Activated CD8-positive, alpha-beta memory T cell treated with anti-CD3 and anti-CD28 coated beads for 36 hours (primary cell): ENCODE results near the gene ZNF500. TPM values are rescaled to one million over a fixed set of nuclear protein-coding genes. Genes with fewer than 3 reads are reported as not detected.

ENCODE experiments used
- CTCF ChIA-PET: fragments of 350-600 bp; sonication (Branson Sonifier 250); formaldehyde crosslinking; loops from one replicate; lab custom pipeline; 2021; ENCODE audit warnings: antibody characterized with exemption; lab: Charles Lee
- POLR2A ChIA-PET: fragments of 350-600 bp; sonication (Branson Sonifier 250); formaldehyde crosslinking; loops from one replicate; lab custom pipeline; 2021; ENCODE audit warnings: antibody characterized with exemption; lab: Charles Lee
- total RNA-seq, 2 experiments: library from RNA; stranded (reverse); gene quantifications; one replicate each; pipeline ENCODE4 v1.2.3, GENCODE V29; 2021

Gene ZNF500
- total RNA-seq, 2 experiments from 2014 or later: 10.0 to 12.0 TPM

DNA sequence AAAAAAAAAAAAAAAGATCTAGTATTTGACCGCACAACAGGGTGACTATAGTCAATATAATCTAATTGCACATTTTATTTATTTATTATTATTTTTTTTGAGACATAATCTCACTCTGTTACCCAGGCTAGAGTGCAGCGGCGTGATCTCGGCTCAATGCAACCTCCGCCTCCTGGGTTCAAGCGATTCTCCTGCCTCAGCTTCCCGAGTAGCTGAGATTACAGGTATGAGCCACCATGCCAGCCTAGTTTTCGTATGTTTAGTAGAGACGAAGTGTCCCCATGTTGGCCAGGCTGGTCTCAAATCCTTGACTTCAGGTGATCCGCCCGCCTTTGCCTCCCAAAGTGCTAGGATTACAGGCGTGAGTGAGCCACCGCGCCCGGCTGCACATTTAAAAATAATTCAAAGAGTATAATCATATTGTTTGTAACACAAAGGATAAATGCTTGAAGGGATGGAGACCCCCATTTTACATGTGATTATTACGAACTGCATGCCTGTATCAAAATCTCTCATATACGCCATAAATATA is 33.7 kb downstream of the ZNF500 start:
- ChIA-PET POLR2A (interaction anchor here (1.6 to 2.3 kb wide), 3 partner anchors 40 to 382 kb away, joined by 5 to 8 read pairs (median 6); partner anchors contain the start of genes NUDT16L1, PAM16 and ROGDI), CTCF (interaction anchor here (1.2 kb wide), 1 partner anchor 34 kb away, joined by 3 read pairs; the partner anchor contains the start of gene ZNF500)

DNA sequence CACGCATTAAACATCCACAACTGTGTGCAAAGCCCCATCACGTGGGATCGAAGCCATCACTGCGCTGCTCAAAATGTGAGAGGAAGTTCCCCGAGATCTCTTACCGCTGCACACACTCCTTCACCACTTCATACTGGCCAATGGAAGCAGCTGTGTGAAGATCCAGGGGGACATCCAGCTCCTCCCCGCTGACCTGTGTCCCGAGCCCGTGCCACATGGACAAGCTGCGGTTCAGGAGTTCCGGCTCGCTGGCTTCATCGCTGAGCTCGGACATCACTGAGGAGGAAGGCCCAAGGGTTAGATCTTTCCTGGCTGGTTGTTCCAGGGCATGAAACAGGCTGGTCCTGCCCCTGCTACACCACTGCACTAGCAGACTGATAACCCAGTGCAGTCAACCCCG is 37.1 kb downstream of the ZNF500 start:
- CTCF ChIA-PET: interaction anchor here (0.6 kb wide), 1 partner anchor 104 kb away, joined by 3 read pairs; no protein-coding TSS in a partner anchor

DNA sequence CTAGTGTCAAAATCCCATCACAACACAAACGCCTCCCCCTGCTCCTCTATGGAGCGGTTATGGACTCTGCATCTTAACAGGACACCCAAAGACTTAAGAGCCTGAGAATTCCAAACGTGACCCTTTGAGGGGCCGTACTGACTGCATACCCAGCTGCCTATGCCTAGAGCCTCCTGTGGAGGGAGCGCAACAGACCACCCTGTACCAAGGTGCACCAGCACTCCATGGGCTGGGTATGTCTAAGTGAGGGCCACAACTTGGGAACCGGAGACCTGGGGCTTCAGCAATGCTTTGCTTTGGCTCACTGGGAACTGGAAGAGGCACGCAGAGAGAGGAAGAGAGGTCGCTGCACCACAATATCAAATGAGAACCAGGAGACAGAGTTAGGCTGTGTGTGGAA is 38.3 kb downstream of the ZNF500 start:
- POLR2A ChIA-PET: no interaction called here
- CTCF ChIA-PET: no interaction called here

More for the DNA sequence above, 37.1 kb downstream of the ZNF500 start:
- POLR2A ChIA-PET: no interaction called here

DNA sequence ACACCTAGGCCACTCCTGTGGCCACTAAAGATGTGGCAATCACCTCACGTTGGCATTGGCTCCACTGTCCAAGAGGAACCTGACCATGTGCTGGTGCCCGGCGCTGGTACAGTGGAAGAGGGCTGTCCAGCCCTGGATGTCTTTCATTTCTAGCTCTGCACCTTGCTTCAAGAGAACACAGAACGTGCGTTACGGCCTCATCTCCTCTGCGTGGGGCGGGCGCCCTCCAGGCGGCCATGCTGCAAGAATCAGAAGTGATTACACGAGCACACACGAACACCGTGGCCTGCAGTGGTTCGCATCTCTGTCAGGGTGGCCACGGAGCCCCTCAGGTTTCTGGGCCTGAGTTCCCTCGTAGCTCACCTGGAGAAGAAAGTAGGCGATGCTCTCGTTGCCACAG is 40.3 kb downstream of the ZNF500 start:
- ChIA-PET CTCF (no interaction called here), POLR2A (no interaction called here)

DNA sequence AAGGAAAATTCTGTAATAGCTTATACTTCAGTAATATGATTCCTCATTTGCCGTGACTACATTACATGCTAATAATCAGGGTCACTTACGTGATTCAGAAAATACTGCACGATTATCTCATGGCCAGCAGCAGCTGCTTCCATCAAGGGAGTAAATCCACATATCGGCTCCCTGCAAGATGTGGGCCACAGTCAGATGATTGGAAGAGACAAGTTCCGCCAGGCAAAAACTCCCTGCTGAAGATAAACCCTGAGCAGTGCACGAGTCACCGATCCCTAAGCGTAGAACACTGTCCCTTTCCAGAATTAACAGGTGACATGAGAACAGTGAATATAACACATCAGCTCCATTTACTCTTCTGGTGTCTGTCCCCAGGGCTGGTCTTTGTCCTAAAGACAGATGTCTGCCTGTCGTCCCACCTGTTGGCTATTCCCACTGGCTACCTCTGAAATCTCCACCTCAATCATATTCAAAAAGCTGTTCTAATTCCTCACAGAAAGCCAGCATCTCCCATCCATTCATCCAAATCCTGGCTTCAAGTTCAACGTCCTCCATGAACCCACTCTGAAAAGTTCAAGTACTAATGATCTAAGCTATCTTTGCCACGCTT is 42.2 kb downstream of the ZNF500 start:
- CTCF ChIA-PET: interaction anchor here (0.7 kb wide), 1 partner anchor 12 kb away, joined by 3 read pairs; no protein-coding TSS in a partner anchor
- POLR2A ChIA-PET: no interaction called here

DNA sequence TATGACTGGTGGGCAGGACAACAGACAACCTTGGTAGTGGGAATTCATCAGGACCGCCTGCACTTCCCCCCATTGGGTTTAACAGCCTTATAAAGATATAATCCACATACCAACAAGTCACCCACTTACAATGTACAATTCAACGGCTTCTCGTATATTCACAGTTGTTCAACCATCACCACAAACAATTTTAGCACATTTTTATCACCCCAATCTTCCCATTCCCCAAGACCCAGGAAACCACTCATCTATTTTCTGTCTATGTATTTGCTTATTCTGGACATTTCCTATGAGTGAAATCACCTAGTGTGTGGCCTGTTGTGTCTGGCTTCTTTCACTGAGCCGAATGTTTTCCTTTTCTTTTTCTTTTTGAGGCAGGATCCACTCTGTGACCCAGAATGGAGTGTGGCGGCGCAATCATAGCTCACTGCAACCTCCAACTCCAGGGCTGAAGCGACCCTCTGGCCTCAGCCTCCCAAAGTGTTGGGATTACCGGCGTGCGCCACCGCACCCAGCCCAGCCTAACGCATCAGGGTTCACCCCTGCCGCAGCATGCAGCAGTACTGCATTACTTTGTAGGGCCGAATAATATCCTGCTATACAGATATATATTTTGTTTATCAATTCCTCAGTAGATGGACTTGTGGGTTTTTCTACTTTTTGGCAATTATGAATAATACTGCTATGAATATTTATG is 43.7 kb downstream of the ZNF500 start:
- ChIA-PET POLR2A (no interaction called here), CTCF (interaction anchor here (0.6 kb wide), 1 partner anchor 16 kb away, joined by 3 read pairs; no protein-coding TSS in a partner anchor)

DNA sequence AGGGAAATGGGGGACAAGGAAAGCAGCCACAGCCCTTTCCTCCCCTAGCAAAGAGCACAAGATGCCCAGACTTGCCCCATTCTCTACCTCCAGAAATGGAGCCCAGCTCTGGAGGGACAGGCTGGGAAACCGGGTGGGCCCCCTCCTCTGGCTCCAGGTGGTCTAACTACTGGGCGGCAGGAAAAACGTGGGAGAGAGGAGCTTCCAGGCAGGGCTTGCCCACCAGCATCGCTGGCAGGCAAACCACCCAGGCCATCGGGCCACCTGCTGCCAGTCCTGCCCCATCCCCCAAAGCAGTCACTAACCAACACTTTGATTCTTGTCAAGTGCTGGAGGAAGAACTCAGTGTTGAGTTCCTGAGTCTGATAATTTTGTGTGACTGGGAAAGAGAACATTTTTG is 48.5 kb downstream of the ZNF500 start:
- CTCF ChIA-PET: no interaction called here
- POLR2A ChIA-PET: no interaction called here

DNA sequence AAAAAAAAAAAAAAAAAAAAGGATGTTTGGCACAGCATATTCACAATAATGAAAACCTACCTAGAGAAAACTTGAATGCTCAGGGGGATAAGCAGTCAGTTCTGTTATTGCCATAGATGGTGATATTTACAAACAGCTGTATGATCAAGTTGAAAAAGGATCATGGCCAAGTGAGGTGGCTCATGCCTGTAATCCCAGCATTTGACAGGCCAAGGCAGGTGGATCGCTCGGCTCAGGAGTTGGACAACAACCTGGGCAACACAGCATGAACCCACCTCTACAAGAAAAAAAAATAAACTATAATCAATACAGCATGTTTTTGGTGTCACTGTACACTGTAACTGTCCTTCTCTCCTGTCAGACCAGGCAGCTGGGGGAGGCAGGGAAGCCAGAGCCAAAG is 52.0 kb downstream of the ZNF500 start:
- CTCF ChIA-PET: no interaction called here
- POLR2A ChIA-PET: no interaction called here

DNA sequence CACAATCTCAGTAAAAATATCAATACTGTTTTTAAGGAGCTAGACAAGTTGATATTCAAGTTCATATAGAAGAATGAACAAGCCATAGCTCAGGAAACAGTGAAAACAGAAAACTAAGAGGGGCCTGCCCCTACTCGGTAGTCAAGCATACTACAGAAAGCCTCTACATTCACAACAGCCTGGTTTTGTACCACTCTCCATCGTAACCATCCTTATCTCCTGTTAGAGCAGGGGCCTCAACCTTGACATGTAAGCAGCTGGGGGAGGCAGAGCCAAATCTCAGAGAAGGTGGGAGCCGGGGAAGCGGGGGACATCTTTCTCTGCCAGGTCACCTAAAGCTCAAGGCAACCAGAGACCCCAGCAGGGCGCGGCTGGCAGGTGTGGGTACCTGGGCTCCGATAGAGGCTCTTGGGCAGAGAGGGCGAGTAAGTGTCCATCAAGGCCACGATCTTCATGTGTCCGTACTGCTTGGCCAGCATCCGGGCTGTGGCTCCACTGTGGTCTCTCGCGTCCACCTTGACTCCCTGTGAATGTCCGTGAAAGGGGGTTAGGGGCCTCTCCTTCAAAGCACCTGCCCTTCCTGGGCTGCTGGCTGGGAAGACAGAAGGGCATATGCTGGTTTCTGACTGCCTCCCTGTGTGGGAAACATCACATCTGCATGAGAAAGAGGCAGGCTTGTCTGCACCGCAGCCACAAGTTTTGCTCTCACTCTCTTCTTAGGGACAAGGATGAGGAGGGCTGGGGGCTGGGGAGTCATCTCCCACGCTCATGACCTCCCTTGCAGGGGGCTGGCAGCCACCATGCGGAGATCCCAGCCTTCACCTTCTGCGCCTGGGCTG is 53.1 kb downstream of the ZNF500 start:
- POLR2A ChIA-PET: no interaction called here
- CTCF ChIA-PET: interaction anchor here (0.6 kb wide), 1 partner anchor 183 kb away, joined by 4 read pairs; no protein-coding TSS in a partner anchor

DNA sequence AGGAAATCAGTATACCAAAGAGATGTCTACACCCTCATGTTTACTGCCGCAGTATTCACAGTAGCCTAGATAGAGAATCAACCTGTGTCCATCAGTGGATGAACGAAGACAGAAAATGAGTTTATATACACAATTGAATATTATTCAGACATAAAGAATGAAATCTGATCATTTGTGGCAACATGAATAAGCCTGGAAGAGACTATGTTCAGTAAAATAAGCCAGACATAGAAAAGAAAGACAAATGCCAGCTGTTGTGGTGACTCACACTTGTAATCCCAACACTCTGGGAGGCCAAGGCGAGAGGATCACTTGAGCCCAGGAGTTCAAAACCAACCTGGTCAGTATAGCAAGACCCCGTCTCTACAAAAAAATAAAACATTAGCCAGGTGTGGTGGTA is 57.5 kb downstream of the ZNF500 start:
- POLR2A ChIA-PET: no interaction called here
- CTCF ChIA-PET: no interaction called here

DNA sequence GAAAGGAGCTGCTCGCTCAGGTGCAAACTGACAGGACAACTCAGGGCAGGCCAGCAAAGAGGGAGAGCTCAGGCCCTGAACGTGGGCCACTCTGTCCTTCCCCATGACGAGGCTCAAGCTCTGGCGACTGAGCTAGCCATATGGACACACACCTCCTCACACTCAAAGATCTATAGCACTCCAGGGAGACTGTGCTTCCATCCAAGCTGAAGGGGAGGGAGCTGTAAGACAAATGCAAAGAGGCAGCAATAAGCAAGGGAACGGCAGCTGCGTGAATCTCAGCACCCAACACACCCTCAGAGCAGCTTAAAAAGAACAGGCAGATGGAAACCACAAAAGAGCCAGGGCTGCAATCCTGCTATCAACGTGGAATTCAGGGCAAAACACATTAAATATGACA is 60.1 kb downstream of the ZNF500 start:
- ChIA-PET CTCF (interaction anchor here (0.7 kb wide), 1 partner anchor 19 kb away, joined by 3 read pairs; no protein-coding TSS in a partner anchor), POLR2A (interaction anchor here (1.1 kb wide), 1 partner anchor 12 kb away, joined by 6 read pairs; no protein-coding TSS in a partner anchor)

DNA sequence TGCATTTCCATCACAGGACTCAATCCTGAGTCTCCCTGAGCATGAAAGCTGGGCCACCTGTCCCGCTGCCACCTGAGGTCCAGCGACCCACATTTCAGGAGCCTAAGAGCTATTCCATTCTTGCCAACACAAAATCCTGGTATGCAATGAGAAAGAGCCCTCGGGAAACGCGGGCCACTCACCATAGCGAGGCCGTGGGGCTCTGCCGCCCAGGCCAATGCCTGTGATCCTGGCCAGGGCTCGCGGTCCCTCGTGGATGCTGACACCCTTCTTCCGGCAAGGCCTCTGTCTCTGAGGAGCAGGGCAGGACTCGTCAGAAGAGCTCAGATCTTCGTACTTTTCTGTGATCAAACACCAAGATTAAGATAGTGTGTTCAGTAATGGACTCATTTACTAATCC is 62.0 kb downstream of the ZNF500 start:
- ChIA-PET POLR2A (no interaction called here), CTCF (interaction anchor here (1.2 kb wide), 1 partner anchor 20 kb away, joined by 3 read pairs; no protein-coding TSS in a partner anchor)

DNA sequence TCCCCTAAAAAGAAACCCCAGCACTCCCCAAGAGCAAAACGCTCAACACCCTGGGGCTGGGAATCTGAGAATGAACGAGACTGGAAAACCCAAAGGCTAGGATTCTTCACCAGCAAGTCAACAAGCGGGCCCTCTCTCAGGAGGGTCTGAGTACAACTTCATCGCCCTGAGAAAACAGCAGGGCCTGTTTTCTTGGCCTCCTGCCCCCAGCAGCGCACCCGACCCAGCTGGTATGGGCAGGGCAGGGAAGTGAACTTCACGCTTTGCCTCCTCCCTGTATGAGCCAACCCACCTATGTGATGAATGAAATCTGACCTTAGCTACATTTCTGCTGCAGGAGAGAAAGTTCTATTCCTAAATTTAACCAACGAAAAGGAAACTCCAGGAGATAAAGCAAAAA is 62.5 kb downstream of the ZNF500 start:
- ChIA-PET CTCF (interaction anchor here (1.2 kb wide), 1 partner anchor 20 kb away, joined by 3 read pairs; no protein-coding TSS in a partner anchor), POLR2A (no interaction called here)

DNA sequence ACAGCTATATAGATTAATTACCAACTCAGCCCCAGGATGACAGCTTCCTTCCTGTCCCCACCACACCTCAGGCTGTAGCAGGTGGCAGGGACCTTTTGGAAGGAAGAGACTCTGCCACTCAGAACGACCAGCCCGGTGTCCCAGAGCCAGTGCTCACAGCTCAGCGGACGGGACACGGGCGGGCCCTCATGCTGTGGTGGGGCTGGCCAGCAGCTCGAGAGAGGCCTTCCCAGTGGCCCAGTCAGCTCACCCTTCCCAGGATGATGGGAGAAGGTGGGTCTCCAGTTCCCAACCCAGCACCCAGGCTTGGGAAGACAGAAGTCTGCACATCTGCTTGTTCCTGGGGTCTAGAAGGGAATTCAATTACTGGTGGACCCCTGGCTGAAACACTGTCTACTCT is 63.1 kb downstream of the ZNF500 start:
- ChIA-PET POLR2A (interaction anchor here (1.0 kb wide), 1 partner anchor 11 kb away, joined by 4 read pairs; the partner anchor contains the start of gene NUDT16L1), CTCF (no interaction called here)

DNA sequence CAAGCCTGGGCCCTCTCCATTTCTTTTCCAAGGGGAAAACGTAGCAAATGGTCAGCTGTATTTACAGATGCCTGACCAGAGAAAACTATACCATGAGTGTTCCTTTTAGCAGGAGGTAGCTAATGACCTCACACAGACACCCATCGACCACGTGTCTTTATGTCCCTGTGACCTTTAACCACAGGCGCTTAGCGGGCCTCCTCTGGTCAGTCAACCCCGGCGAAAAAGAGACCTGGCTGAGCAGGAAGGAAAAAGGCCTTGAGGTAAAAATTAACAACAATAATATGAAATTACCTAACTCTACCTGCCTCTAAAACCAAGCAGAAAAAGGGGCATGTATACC is 64.5 kb downstream of the ZNF500 start:
- POLR2A ChIA-PET: no interaction called here
- CTCF ChIA-PET: interaction anchor here (0.5 kb wide), 1 partner anchor 139 kb away, joined by 4 read pairs; no protein-coding TSS in a partner anchor

DNA sequence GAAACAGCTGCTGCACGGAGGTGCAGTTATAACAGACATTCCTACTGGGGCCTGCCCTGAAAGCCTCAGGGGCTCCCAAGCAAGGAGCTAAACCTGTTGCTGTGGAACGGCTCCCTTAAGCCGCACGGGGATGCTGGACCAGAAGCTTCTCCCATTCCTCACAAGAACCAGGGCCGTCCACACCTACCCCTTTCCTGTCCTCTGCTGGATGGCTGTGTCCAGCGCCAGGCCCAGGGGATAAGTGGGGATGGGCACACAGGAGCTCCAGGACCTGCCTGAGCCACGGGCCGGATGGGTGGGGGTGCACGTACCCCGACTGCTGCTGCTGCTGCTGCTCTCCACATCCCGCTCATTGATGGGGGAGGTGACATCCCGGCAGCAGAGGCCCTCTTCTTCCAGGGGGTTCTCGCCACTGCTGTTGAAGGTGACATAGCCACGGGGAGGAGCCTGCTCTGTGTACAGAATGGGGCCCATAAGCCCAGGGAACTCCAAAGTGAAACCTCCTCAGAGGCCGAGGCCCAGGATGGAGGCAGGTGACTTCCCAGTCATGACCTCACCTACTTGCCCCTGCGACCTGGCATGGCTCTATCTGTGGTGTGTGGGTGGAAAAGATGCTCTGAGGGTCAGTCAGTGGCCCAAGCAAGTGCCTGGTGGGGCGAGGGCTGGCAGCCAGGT is 65.0 kb downstream of the ZNF500 start:
- ChIA-PET POLR2A (no interaction called here), CTCF (no interaction called here)

DNA sequence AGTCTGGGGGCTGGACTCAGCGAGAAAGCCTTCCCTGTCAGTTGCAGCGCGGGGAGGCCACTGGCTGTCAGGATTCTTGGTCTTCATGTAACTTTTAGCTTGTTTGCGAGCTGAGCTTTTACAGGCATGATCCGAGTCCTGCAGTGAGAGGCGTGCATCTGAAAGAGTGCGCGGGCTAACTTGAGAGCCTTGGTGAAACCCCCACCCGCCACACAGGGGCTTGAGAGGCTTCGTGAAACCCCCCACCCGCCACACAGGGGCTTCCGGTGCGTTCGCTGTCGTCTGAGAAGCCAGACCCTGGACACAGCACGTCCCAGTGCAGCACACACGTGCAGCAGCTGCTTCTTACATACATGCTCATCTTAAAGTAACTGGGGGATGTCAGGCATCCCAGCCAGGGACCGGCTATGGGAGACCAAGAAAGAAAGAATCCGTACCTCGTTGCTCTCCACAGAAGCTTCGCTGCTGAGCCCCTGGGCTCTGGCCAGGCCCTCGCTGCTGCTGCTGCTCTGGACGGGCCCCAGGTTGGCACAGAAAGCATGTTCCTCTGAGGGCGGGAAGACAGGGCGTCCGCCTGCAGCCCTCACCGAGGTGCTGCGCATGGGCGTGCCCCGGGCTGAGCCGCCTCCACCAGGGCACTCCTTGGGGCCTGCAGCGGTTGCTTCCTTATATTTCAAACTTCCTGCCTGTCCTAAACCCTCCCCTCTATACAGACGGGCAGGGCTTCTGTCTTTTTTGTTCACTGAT is 65.8 kb downstream of the ZNF500 start:
- POLR2A ChIA-PET: no interaction called here
- CTCF ChIA-PET: no interaction called here

DNA sequence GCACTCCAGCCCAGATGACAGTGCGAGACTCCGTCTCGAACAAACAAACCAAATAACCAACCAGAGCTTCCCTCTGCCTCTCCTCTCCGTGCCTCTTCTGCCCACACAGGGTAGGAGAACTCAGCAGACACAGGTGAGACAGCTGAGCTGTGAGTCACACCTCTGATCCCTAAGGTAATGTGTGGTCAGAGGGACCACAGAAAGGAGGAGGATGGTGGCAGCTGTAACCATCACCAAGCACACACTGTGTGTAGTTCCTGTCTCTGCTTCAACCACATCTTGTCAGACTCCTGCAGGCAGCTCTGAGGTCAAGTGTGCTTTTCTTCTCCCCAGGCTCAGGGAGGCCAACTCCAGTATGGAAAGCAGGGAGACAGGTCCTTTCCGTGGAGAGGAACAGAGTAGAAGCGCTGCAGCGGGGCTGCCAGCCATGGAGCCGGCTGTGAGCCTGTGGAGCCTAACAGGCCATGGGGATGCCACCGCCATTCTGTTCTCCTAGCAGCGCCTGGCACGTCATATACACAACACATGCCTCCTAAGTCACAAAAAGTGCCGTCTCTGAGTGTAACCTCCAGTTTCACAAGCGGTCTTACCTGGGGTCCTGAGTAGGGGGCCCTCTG is 66.5 kb downstream of the ZNF500 start:
- ChIA-PET CTCF (no interaction called here), POLR2A (interaction anchor here (0.8 kb wide), 1 partner anchor 34 kb away, joined by 3 read pairs; the partner anchor contains the start of genes ANKS3 and DNAAF8)
